Caco-2 (cell line): ENCODE results near the gene SEPTIN11. TPM values are rescaled to one million over a fixed set of nuclear protein-coding genes. Genes with fewer than 3 reads are reported as not detected.
A peak's percentile ranks its signal among the peaks of the same experiment; 100 is the strongest.

Experiments used
- BruUV-seq: library from RNA; stranded (reverse); fragments of 400-500 nt; replicated peaks from 2 replicates; lab custom pipeline; 2021; lab: Mats Ljungman, UMichigan
- CTCF ChIA-PET: fragments of 300-600 bp; sonication (Branson Sonifier 250); formaldehyde crosslinking; loops from one replicate; lab custom pipeline; 2022; ENCODE audit warnings: antibody characterized with exemption; lab: Charles Lee
- POLR2A ChIA-PET: fragments of 300-600 bp; sonication (Branson Sonifier 250); formaldehyde crosslinking; loops from one replicate; lab custom pipeline; 2022; ENCODE audit warnings: antibody characterized with exemption; lab: Charles Lee
- DNase-seq, 2 experiments: peaks; one replicate each; pipeline versions ENCODE4 v3.0.0 to v3.0.0-alpha.2; 2020 to 2022
- H3K27me3 ChIP-seq: replicated peaks from 2 replicates; pipeline ENCODE4 v1.6.0; 2011; ENCODE audit warnings: low read length; ENCODE audit not compliant: control insufficient read depth, insufficient read depth
- H3K36me3 ChIP-seq: 2 replicates; pipeline ENCODE4 v1.5.1; 2011; ENCODE audit warnings: low read length; ENCODE audit not compliant: control insufficient read depth, insufficient read depth
- H3K4me1 ChIP-seq: fragments of 250-450 bp; sonication (Bioruptor Pico); 2 replicates; pipeline ENCODE4 v1.5.1; 2020; ENCODE audit warnings: mild to moderate bottlenecking
- H3K4me3 ChIP-seq: 2 replicates; pipeline ENCODE4 v1.5.1; 2011; ENCODE audit warnings: low read depth, mild to moderate bottlenecking, control low read depth, low read length
- H3K9me3 ChIP-seq: fragments of 250-450 bp; sonication (Bioruptor Pico); 2 replicates; pipeline ENCODE4 v1.5.1; 2020; ENCODE audit warnings: mild to moderate bottlenecking, moderate library complexity
- H3K27ac Mint-ChIP-seq: one replicate; pipeline ENCODE4 v1.8.0; 2022; ENCODE audit warnings: mixed read lengths; ENCODE audit not compliant: unreplicated experiment
- H3K27me3 Mint-ChIP-seq: one replicate; pipeline ENCODE4 v1.8.0; 2022; ENCODE audit warnings: mixed read lengths; ENCODE audit not compliant: insufficient read depth, unreplicated experiment
- H3K36me3 Mint-ChIP-seq: one replicate; pipeline ENCODE4 v1.8.0; 2022; ENCODE audit warnings: mild to moderate bottlenecking, mixed read lengths; ENCODE audit not compliant: insufficient read depth, unreplicated experiment
- H3K4me1 Mint-ChIP-seq: one replicate; pipeline ENCODE4 v1.8.0; 2022; ENCODE audit warnings: low read depth, mixed read lengths; ENCODE audit not compliant: unreplicated experiment
- H3K4me3 Mint-ChIP-seq: one replicate; pipeline ENCODE4 v1.8.0; 2022; ENCODE audit warnings: mild to moderate bottlenecking, moderate library complexity, mixed read lengths; ENCODE audit not compliant: unreplicated experiment
- H3K9me3 Mint-ChIP-seq: one replicate; pipeline ENCODE4 v1.8.0; 2022; ENCODE audit warnings: mixed read lengths; ENCODE audit not compliant: unreplicated experiment
- intact Hi-C: fragments of 100-400 bp; cut with micrococcal nuclease; formaldehyde crosslinking; loops from one replicate; pipeline ENCODE4 v1.10.0; 2022; ENCODE audit not compliant: unreplicated experiment
- total RNA-seq: library from RNA; stranded (reverse); gene quantifications from 2 replicates; pipeline ENCODE4 v1.2.3, GENCODE V29; 2022
- TF ChIP-seq, protein P1 (sequence below), 2 experiments: fragments of 200-600 bp in 1 of 2; IDR thresholded peaks; 1 replicate in 1 of 2; 2 replicates in 1 of 2; pipeline versions ENCODE4 v1.5.1 to v1.8.0; 2011 to 2022; ENCODE audit warnings: antibody characterized with exemption in 1 of 2, control low read depth in 1 of 2, inconsistent platforms in 1 of 2, low read depth in 1 of 2, low read length in 1 of 2, mild to moderate bottlenecking in 1 of 2, moderate library complexity in 1 of 2; ENCODE audit not compliant: insufficient read depth in 1 of 2, severe bottlenecking in 1 of 2, unreplicated experiment in 1 of 2

Gene SEPTIN11
- total RNA-seq, 1 experiment from 2014 or later, result 127 TPM

DNA sequence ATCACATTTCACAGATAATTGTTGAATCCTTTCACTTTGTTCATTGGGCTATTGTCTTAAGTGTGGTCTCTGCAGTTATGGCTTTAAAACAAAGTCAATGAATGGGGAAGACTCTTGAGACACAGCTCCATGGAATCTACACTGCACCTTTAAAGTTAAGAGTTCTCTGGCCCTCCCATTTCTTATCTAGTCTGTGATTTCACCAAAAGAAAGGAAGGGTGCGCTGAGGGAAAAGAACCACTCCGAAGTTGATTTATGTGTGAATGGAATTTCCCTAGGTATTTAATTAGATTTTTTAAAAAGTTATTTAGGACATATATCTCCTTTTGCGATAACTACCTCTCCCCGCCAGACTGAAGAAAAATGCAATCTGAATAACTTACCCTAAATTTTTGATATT, 2.5 kb downstream of the SEPTIN11 start:
- Histone ChIP-seq H3K27me3 (no peaks in the 10 kb centered on the region), H3K4me1 (peaks cover 13% of the 10 kb centered on the region), H3K36me3 (no peaks in the 10 kb centered on the region), H3K4me3 (no peak overlapping the region), H3K9me3 (no peaks in the 10 kb centered on the region)
- DNase-seq, result no peak
- intact Hi-C loops, result no loop called here
- TF ChIP-seq, protein P1, sequence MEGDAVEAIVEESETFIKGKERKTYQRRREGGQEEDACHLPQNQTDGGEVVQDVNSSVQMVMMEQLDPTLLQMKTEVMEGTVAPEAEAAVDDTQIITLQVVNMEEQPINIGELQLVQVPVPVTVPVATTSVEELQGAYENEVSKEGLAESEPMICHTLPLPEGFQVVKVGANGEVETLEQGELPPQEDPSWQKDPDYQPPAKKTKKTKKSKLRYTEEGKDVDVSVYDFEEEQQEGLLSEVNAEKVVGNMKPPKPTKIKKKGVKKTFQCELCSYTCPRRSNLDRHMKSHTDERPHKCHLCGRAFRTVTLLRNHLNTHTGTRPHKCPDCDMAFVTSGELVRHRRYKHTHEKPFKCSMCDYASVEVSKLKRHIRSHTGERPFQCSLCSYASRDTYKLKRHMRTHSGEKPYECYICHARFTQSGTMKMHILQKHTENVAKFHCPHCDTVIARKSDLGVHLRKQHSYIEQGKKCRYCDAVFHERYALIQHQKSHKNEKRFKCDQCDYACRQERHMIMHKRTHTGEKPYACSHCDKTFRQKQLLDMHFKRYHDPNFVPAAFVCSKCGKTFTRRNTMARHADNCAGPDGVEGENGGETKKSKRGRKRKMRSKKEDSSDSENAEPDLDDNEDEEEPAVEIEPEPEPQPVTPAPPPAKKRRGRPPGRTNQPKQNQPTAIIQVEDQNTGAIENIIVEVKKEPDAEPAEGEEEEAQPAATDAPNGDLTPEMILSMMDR (IDR thresholded peaks at IDR 0.05; ENCODE audit: insufficient read depth in 1 of 2, low read depth in 1 of 2, low read length in 1 of 2, severe bottlenecking in 1 of 2, unreplicated experiment in 1 of 2), result no peak
- Mint-ChIP-seq H3K36me3 (peaks cover 39% of the 10 kb centered on the region), H3K27ac (no peak overlapping the region), H3K4me3 (peak overlapping the region; percentile 100), H3K4me1 (peaks cover 19% of the 10 kb centered on the region), H3K9me3 (no peaks in the 10 kb centered on the region), H3K27me3 (no peaks in the 10 kb centered on the region)
- POLR2A ChIA-PET, result no interaction called here
- BruUV-seq, result no TSS peak
- CTCF ChIA-PET, result no interaction called here

DNA sequence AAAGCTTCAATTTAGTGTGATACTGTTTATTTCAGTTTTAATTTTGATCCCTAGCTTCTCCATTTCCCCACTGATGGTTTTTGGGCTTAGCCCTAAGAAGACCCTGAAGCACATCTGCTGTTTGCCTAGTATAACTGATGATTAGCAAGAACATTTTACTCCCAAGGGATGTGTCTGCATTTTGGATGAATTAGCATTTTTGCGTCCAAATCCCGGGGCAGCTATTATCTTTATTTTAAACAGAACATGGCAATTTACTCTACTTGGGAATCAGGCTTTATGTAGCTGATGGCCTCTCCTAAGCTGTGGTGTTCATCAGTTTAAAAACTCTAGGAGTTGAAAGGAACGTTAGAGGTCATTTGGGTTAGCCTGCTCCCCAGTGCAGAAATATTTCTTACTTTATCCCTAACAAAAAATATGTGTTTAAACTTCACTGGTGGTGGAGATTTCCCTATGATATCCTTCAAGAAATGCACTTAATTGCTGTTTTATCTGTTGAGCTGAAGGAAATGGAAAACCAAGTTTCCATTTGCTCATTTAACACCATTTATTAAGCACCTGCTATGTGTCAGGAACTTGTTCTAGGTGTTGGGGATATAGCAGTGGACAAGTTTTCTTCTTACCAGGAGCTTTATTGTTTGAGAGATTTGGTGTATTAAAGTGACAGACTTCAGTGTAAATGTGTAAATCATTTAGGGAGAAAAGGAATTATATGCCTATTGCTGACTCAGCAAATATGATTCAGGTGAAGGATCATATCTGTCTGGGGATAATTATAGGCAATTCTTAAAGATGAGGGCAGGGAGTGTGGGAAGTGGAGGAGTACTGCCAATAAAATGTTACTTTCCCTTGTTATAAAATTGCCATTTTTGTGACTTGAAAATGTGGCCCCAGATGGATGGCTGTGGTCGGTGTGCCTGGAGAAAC, 3.4 kb downstream of the SEPTIN11 start:
- Histone ChIP-seq H3K4me3 (no peak overlapping the region), H3K36me3 (no peaks in the 10 kb centered on the region), H3K9me3 (no peaks in the 10 kb centered on the region), H3K4me1 (peaks cover 18% of the 10 kb centered on the region), H3K27me3 (no peaks in the 10 kb centered on the region)
- no peak for DNase-seq
- H3K36me3 Mint-ChIP-seq, result peaks cover 44% of the 10 kb centered on the region
- TF ChIP-seq, protein P1 (IDR thresholded peaks at IDR 0.05; ENCODE audit: insufficient read depth in 1 of 2, low read depth in 1 of 2, low read length in 1 of 2, severe bottlenecking in 1 of 2, unreplicated experiment in 1 of 2), result no peak
- no peak overlapping the region for H3K27ac Mint-ChIP-seq
- peak overlapping the region; percentile 100 for H3K4me3 Mint-ChIP-seq
- no peaks in the 10 kb centered on the region for H3K27me3 Mint-ChIP-seq
- H3K4me1 Mint-ChIP-seq, result peaks cover 27% of the 10 kb centered on the region
- POLR2A ChIA-PET, result no interaction called here
- CTCF ChIA-PET, result no interaction called here
- intact Hi-C loops, result no loop called here
- no peaks in the 10 kb centered on the region for H3K9me3 Mint-ChIP-seq
- no TSS peak for BruUV-seq

DNA sequence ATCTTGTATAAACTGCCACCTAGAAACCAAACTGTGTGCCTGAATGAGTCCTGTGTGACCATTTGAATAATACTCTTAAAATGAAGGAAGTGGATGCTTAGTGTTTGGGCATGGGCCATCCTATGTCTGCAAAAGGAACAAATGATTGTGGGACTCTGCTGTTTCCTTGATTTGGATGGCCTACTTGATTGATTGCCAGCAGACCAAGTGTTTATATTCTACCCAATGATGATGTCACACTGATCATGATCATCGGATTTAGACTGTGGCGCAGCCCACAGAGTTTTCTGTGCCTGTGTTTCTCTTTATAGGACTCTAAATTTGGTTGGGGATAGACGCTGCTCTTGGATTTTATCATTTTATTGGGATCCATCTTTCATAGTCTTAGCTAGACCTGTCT, 4.4 kb downstream of the SEPTIN11 start:
- no peak overlapping the region for H3K4me3 Mint-ChIP-seq
- TF ChIP-seq, protein P1 (IDR thresholded peaks at IDR 0.05; ENCODE audit: insufficient read depth in 1 of 2, low read depth in 1 of 2, low read length in 1 of 2, severe bottlenecking in 1 of 2, unreplicated experiment in 1 of 2), result no peak
- Histone ChIP-seq H3K4me1 (peaks cover 25% of the 10 kb centered on the region), H3K9me3 (no peaks in the 10 kb centered on the region), H3K4me3 (no peak overlapping the region), H3K36me3 (no peaks in the 10 kb centered on the region), H3K27me3 (no peaks in the 10 kb centered on the region)
- peaks cover 42% of the 10 kb centered on the region for H3K36me3 Mint-ChIP-seq
- no peak overlapping the region for H3K27ac Mint-ChIP-seq
- no peak for DNase-seq
- intact Hi-C loops, result no loop called here
- POLR2A ChIA-PET, result no interaction called here
- H3K9me3 Mint-ChIP-seq, result no peaks in the 10 kb centered on the region
- H3K4me1 Mint-ChIP-seq, result peaks cover 30% of the 10 kb centered on the region
- BruUV-seq, result no TSS peak
- CTCF ChIA-PET, result no interaction called here
- H3K27me3 Mint-ChIP-seq, result no peaks in the 10 kb centered on the region
